Measurements from ENCODE around the gene APAF1.

APAF1 gene

GRCh38 chr12:98674841-98675240, 29.8 kb downstream of the APAF1 start:
- peak; percentile 54 for DNase-seq

GRCh38 chr12:98678236-98678945, 33.3 kb downstream of the APAF1 start:
- no peak for DNase-seq

DNA sequence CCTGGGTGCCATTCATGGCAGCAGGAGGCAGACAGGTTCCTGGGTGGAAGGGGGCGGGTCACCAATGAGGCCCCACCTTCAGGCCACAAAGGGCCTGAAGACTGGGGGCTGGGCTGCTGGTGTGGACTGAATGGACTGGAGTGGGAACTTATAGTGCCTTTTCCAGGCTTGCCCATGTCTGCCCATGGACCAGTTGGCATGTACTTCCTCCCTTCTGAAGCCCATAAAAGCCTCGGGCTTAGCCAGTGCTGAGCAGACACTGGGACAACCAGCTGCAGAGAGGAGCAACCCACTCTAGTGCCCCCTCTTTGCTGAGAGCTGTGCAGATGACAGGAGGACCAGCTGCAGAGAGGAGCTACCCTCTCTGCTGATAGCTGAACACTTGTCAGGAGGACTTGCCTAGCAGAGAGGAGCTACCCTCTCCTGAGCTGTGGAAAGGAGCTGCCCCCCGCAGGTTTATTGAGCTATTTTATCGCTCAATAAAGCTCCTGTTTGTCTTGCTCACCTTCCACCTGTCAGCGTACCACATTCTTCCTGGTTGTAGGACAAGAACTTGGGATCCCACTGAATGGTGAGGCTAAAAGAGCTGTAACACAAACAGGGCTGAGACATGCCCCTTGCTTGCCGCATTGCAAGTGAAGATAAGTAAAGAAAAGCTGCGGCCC, 34.0 kb downstream of the APAF1 start:
- DNase-seq: no peak

DNA sequence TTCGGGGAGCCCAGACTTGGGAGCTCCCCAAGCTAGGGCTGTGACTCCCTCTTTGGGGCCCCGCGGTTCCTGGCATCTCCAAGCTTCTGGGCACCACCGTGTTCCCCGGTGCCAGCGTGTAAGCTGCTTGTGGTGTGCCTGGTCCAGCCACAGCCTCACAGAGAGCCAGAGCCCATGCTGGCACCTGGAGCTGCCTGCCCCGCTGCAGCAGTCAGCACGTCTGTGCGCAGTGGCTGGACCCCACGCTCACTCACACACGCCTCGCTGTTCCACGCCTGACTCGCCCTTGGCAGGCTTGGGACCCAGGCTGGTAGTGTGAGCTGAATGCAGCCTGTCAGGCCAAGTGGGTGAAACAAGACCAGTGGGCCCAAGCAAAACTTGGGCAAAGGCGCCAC, 34.5 kb downstream of the APAF1 start:
- no peak for DNase-seq

DNA sequence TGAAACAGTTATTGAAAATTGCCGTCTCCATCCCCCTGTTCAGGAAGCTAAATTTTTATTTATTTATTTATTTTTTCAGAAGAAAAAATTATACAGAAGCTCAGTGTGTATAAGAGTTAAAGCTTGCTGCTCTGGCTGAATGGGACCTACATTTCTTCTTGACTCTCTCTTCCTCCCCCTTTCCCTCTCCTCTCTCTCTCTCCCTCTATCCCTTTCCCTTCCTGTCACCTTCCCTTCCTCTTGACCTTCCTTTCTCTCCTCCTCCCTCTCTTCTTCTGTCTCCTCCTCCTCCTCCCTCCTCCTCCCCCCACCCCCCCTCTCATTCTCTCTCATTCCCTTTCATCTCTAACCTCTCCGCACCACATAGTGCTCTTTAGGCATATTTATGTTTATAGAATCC, 39.1 kb downstream of the APAF1 start:
- DNase-seq: no peak

DNA sequence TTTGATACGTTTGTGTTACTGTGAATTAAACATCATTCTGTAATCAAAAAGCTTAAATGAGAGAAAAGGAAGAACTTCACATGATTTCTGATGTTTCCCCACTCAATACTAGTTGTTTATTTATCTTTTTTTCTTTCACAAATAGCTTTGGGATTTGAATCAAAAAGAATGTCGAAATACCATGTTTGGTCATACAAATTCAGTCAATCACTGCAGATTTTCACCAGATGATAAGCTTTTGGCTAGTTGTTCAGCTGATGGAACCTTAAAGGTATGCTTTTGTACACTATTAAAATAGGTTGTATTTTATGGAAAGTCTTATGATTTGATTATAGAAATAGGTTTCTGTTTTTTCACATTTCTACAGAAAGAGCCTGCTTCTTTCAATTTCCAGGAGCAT, 41.5 kb downstream of the APAF1 start:
- no peak for DNase-seq

- DNase-seq: peak; percentile 56
These were observed 46.3 kb downstream of the APAF1 start for GRCh38 chr12:98691351-98691750.

DNA sequence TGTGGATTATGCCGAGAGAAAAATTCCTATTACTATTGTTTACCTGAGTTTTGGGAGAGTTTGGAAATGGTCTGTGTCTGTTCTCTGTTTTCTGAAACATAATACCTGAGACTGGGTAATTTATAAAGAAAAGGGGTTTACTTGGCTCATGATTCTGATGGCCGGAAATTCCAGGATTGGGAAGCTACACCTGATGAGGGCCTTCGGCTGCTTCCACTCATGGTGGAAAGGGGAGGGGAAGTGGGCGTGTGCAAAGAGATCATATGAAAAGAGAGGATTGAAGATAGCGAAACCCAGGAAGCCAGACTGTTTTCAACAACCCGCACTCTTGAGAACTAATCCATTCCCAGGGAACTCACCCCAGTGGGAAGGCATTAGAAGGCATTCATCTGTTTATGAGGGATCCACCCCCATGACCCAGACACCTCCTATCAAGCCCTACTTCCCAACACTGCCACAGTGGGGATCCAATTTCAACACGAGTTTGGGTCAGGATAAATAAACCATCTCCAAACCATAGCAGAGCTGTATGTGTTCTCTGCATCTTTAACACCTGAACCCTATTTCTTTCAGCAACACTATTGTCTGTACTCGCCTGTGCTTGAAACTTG, 51.1 kb downstream of the APAF1 start:
- no peak for DNase-seq

- DNase-seq: no peak
These were observed 52.1 kb downstream of the APAF1 start for GRCh38 chr12:98697209-98697608.

DNA sequence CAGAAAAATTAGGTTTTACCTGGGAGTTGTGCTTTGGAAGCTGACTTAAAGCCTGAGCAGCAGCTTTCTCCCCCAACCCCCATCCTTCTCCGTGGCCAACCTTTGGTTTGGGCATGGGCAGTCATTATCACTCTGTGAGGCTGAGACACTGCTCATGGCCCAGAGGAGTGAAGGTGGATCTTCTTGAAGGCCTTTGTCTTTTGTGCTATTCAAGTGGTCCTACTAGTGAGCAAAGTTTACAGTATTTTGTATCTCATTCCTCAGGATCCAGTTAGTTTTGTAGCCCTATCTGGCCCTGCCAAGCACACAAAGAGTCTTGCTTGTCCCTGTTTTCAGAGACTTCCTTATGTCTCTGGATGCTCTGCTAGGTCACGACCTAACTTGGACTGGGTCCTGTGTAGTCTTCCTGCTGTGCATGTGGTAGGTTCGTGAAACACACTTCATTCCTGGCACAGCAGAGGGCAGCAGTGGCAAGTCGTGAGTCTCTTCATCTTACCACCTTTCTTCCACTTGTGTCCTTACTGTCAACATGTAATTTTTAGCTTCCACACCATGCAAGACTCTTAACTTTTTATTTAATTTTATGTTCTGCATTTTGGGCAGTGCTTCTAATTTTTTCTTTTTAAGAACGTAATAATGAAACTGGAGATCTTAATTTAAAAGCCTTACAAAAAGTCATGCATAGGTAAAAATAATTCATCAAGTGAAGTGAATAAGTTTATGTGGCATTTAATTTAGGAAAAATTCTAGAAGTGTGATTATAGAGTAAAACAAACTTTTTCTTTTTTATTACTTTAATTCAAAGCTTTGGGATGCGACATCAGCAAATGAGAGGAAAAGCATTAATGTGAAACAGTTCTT, 53.7 kb downstream of the APAF1 start:
- no peak for DNase-seq

GRCh38 chr12:98699586-98699985, 54.5 kb downstream of the APAF1 start:
- DNase-seq: peak; percentile 32

GRCh38 chr12:98701166-98701565, 56.1 kb downstream of the APAF1 start:
- DNase-seq: no peak

GRCh38 chr12:98709022-98709421, 63.9 kb downstream of the APAF1 start:
- DNase-seq: no peak

DNA sequence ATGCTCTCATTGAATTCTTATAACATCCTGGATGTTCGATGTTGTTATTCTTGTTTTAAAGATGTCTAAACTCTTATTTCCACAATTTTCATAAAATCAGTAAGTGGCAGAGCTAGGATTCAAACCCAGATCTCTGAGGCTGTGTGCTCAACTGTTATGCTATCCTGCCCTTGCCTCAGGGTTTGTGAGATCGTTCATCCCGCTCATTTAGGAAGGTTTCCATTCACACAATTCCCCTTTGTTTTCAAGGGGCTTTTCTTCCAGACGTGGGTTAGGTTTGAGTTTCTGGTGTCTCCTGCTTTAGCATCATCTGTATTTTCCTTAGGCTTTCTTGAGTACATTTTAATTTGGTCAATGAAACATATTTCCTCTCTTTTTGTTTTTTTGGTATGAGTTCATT, 69.3 kb downstream of the APAF1 start:
- no peak for DNase-seq

GRCh38 chr12:98719515-98720504, 74.7 kb downstream of the APAF1 start:
- DNase-seq: no peak

- DNase-seq: peak; percentile 15
These were observed 76.2 kb downstream of the APAF1 start for GRCh38 chr12:98721204-98721702.

DNA sequence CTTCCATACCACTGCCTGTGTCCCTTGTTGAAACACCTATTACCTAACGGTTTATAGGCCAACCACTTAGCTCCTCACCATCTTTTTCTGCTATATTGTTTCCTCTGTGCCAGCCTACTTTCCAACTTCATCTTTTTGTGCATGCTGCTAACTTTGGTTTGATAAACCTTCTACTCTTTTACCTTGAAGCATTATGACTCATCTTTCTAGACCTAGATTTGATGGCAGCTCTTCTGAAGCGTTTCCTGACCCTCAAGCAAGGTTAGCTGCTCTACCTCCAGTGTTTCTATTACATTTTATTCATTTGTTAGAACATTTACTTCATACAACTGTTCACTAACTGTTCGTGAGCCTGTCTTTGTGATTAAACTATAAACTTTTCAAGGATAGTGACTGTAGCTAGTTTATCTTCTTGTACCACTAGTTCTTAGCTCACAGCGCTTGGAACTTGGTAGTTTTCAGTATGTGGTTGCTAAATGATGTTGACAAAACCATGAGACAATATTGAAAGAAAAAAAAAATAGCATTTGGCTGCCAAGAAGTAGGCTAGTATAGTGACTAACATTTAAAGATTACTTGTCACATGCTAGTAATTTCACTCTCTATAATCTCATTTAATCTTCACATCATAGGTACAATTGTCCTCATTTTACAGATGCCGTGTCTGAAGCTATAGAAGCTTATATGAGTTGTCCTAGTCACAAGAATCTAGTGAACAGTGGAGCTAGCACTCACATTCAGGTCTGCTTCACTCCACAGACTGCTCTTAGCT, 79.5 kb downstream of the APAF1 start:
- no peak for DNase-seq

DNA sequence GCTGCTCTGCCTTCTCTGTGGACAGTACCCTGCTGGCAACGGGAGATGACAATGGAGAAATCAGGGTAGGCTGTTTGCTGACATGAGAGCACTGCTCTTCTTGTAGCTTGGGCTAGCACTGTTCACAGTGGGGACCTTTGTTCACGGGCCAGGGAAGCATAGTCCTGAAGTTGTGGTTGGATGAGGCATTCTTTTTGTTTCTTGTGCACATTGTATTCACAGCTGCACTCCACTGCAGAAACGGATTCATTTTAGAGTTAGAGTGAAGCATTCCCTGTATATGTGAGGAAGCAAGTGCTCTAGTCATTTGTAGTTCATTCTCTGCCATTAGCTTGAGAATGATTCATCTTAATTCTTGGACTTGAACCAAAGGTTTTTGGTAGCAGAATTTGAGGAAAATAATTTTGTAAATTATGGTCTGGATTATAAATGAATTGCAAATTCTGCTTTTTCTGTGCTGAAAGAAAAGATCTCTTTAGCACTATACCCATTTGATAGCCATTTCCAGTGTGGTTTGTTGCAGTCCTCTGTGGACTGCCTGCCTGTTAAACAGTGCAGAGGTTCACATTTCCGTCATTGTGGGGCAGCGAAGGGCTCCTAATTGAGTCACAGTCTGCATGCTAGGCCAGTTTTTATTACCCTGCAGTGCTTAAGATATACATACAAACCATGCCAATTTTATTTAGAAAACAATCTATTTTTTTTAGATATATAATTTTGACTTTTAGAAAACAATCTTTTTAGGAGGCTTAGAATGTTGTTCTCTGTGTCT, 80.6 kb downstream of the APAF1 start:
- peak; percentile 41 for DNase-seq

DNA sequence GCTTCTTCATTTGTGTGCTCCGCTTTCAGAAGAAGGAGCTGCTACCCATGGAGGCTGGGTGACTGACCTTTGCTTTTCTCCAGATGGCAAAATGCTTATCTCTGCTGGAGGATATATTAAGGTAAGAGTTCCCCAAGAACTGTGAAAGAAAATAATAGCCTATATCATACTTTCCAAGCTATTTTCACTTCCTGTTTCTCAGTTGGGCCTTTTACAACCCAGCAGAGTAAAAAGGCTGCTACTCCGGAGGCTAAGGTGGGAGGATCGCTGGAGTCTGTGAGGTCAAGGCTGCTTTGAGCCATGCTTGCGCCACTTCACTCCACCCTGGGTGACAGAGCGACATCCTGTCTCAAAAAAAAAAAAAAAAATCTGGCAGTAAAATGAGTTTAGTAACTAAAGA, 82.1 kb downstream of the APAF1 start:
- peak; percentile 41 for DNase-seq

DNA sequence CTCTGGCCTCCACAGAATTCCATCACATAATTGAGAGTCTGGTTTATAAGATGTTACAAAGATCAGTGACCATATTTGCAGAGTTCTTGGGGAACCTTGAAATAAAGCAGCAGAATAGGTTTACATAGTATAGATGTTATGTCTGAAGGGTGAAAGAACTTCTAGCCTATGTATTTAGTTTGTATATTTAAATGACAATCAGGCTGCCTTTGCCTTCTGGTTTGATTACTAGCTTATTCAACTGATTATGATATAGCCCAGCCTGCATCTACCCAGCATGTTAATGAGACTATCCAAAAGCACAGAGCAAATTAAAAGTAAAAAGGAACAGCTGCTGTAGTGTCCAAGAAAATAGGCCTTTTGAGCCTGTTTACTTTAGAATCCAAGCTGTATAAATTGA, 85.3 kb downstream of the APAF1 start:
- DNase-seq: no peak

Data from suppressor macrophage treated with lipopolysaccharide for 4 hours (primary cell).